ENCODE measurements around the gene GDA.

DNA sequence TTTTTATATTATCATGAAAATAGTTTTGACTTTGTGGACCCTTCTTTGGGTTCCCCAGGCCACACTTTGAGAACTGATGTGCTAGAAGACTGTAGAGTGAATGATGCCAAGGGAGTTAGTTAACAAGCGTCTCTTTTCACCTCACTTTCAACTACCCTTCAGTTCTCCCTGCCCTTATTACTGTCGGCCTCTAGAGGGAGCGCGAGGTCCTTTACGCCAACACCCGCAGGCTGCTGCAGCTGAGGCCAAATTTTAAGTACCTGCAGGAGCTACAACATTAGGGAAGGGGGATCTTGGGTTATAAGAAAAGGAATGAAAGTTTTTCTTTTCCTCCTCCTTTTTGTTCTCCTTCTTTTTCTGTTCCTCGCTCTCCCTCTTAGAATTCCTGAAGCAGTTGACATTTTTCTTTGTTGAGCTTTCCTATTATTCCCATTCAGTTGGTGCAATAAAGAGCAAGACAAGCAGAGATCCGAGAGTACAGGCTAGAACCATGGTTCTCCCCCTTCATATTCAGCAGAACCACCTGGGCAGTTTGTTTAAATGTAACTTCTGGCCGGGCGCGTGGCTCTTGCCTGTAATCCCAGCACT is 131.8 kb downstream of the GDA start:
- TF ChIP-seq, protein P1, sequence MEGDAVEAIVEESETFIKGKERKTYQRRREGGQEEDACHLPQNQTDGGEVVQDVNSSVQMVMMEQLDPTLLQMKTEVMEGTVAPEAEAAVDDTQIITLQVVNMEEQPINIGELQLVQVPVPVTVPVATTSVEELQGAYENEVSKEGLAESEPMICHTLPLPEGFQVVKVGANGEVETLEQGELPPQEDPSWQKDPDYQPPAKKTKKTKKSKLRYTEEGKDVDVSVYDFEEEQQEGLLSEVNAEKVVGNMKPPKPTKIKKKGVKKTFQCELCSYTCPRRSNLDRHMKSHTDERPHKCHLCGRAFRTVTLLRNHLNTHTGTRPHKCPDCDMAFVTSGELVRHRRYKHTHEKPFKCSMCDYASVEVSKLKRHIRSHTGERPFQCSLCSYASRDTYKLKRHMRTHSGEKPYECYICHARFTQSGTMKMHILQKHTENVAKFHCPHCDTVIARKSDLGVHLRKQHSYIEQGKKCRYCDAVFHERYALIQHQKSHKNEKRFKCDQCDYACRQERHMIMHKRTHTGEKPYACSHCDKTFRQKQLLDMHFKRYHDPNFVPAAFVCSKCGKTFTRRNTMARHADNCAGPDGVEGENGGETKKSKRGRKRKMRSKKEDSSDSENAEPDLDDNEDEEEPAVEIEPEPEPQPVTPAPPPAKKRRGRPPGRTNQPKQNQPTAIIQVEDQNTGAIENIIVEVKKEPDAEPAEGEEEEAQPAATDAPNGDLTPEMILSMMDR (IDR thresholded peaks at IDR 0.05): peak; percentile 77 to 86 (median 80)
- TF ChIP-seq POLR2A (IDR thresholded peaks at IDR 0.05): no peak
